CD4-positive, alpha-beta T cell (primary cell): ENCODE data around the gene BLACAT1. TPM values are rescaled to one million over a fixed set of nuclear protein-coding genes. Genes with fewer than 3 reads are reported as not detected.

Experiments
- ATAC-seq: fragments of 200-7000 bp; cut with Tn5 transposase; one replicate; pipeline ENCODE4 v1.10.0; 2022; ENCODE audit warnings: mild to moderate bottlenecking; ENCODE audit not compliant: poor library complexity
- CTCF ChIA-PET: fragments of 350-600 bp; sonication (Branson Sonifier 250); formaldehyde crosslinking; loops from one replicate; lab custom pipeline; 2021; ENCODE audit warnings: antibody characterized with exemption, inconsistent platforms; lab: Charles Lee
- POLR2A ChIA-PET: fragments of 350-600 bp; sonication (Branson Sonifier 250); formaldehyde crosslinking; loops from one replicate; lab custom pipeline; 2021; ENCODE audit warnings: antibody characterized with exemption, inconsistent platforms; lab: Charles Lee
- DNase-seq, 14 experiments: peaks; one replicate each; pipeline ENCODE4 v3.0.0-alpha.2; 2013 to 2020; ENCODE audit warnings: mixed read lengths in 2 of 14
- H3K27ac ChIP-seq, 2 donors: one replicate each; pipeline versions ENCODE4 v1.5.1 to v1.7.0; 2013; ENCODE audit warnings: low read length in 2 of 2, low read depth in 1 of 2, mild to moderate bottlenecking in 1 of 2
- H3K27me3 ChIP-seq, 2 experiments: 1 replicate in 1 of 2; 2 replicates in 1 of 2; pipeline versions ENCODE4 v1.6.1 to v1.7.0; 2013; ENCODE audit warnings: low read length in 2 of 2, control low read depth in 1 of 2, mild to moderate bottlenecking in 1 of 2, moderate library complexity in 1 of 2; ENCODE audit not compliant: insufficient read depth in 2 of 2, control insufficient read depth in 1 of 2
- H3K36me3 ChIP-seq: one replicate; pipeline ENCODE4 v1.6.1; 2013; ENCODE audit warnings: low read length, control low read depth; ENCODE audit not compliant: insufficient read depth
- H3K4me1 ChIP-seq: one replicate; pipeline ENCODE4 v1.6.1; 2013; ENCODE audit warnings: low read length, control low read depth; ENCODE audit not compliant: insufficient read depth
- H3K4me3 ChIP-seq: one replicate; pipeline ENCODE4 v1.5.1; 2013; ENCODE audit warnings: mild to moderate bottlenecking, low read length, moderate library complexity
- H3K9me3 ChIP-seq, 2 experiments: 1 replicate in 1 of 2; 2 replicates in 1 of 2; pipeline versions ENCODE4 v1.6.1 to v1.7.0; 2013; ENCODE audit warnings: low read length in 2 of 2, mild to moderate bottlenecking in 2 of 2, control low read depth in 1 of 2, moderate library complexity in 1 of 2; ENCODE audit not compliant: control insufficient read depth in 1 of 2, insufficient read depth in 1 of 2
- H3K27ac Mint-ChIP-seq: one replicate; pipeline ENCODE4 v1.8.0; 2020; ENCODE audit warnings: mixed read lengths
- H3K27me3 Mint-ChIP-seq: one replicate; pipeline ENCODE4 v1.8.0; 2021; ENCODE audit warnings: mixed read lengths
- H3K36me3 Mint-ChIP-seq: one replicate; pipeline ENCODE4 v1.8.0; 2021; ENCODE audit warnings: low read depth, mixed read lengths
- H3K4me1 Mint-ChIP-seq: one replicate; pipeline ENCODE4 v1.8.0; 2021; ENCODE audit warnings: low read depth, mixed read lengths
- H3K4me3 Mint-ChIP-seq: one replicate; pipeline ENCODE4 v1.8.0; 2020; ENCODE audit warnings: mild to moderate bottlenecking, mixed read lengths
- H3K9me3 Mint-ChIP-seq: one replicate; pipeline ENCODE4 v1.8.0; 2020; ENCODE audit warnings: mixed read lengths
- CTCF ChIP-seq: fragments of 200-600 bp; IDR thresholded peaks from one replicate; pipeline ENCODE4 v1.8.0; 2022; ENCODE audit warnings: antibody characterized with exemption, mild to moderate bottlenecking
- intact Hi-C, 2 experiments: fragments of 100-400 bp; cut with DNase I in 1 of 2; cut with micrococcal nuclease in 1 of 2; formaldehyde crosslinking; loops; one replicate each; pipeline versions ENCODE4 v1.15.1 to v1.9.0; 2023 to 2025; cut with DNase I, micrococcal nuclease
- total RNA-seq, 174 experiments: library from RNA in 2 of 174; stranded (reverse) in 2 of 174; gene quantifications; one replicate each; pipeline ENCODE4 v1.2.3 and lab custom pipeline; 2021 to 2026

Gene BLACAT1
- total RNA-seq, 2 experiments from 2014 or later: not detected

GRCh38 chr1:205475855-205476254 is 20.0 kb upstream of the BLACAT1 start:
- Histone ChIP-seq H3K27ac (no peak overlapping the region), H3K27me3 (peaks cover 9 to 22% of the 10 kb centered on the region in 2 experiments), H3K4me1 (peaks cover 18% of the 10 kb centered on the region), H3K36me3 (no peaks in the 10 kb centered on the region), H3K9me3 (peaks cover 5 to 18% of the 10 kb centered on the region in 2 experiments), H3K4me3 (no peak overlapping the region)
- ChIA-PET POLR2A (no interaction called here), CTCF (interaction anchor here (1.0 to 2.0 kb wide), 2 partner anchors 10 to 202 kb away, joined by 3 to 8 read pairs; no protein-coding TSS in a partner anchor)
- ATAC-seq: no peak
- peaks cover 10% of the 10 kb centered on the region for H3K9me3 Mint-ChIP-seq
- no peak for TF ChIP-seq CTCF
- no peak overlapping the region for H3K4me3 Mint-ChIP-seq
- H3K4me1 Mint-ChIP-seq: peaks cover 10% of the 10 kb centered on the region
- H3K27ac Mint-ChIP-seq: no peak overlapping the region
- no peaks in the 10 kb centered on the region for H3K36me3 Mint-ChIP-seq
- intact Hi-C loops: no loop called here
- no peak for DNase-seq
- H3K27me3 Mint-ChIP-seq: peaks cover 65% of the 10 kb centered on the region

GRCh38 chr1:205474571-205474970 is 18.7 kb upstream of the BLACAT1 start:
- Mint-ChIP-seq H3K36me3 (no peaks in the 10 kb centered on the region), H3K27ac (no peak overlapping the region), H3K9me3 (peaks cover 10% of the 10 kb centered on the region), H3K27me3 (peaks cover 56% of the 10 kb centered on the region), H3K4me3 (no peak overlapping the region), H3K4me1 (peaks cover under 1% of the 10 kb centered on the region)
- H3K36me3 ChIP-seq: no peaks in the 10 kb centered on the region
- CTCF ChIA-PET: no interaction called here
- H3K27me3 ChIP-seq: peaks cover 9 to 26% of the 10 kb centered on the region in 2 experiments
- TF ChIP-seq CTCF: no peak
- ATAC-seq: no peak
- POLR2A ChIA-PET: no interaction called here
- intact Hi-C loops: no loop called here
- no peak overlapping the region for H3K4me3 ChIP-seq
- H3K9me3 ChIP-seq: peaks cover 5 to 18% of the 10 kb centered on the region in 2 experiments
- no peak for DNase-seq
- no peak overlapping the region for H3K27ac ChIP-seq
- H3K4me1 ChIP-seq: peaks cover 6% of the 10 kb centered on the region

GRCh38 chr1:205473966-205474365 is 18.1 kb upstream of the BLACAT1 start:
- H3K27ac ChIP-seq: no peak overlapping the region
- ChIA-PET POLR2A (no interaction called here), CTCF (no interaction called here)
- H3K9me3 ChIP-seq: peaks cover 5 to 18% of the 10 kb centered on the region in 2 experiments
- no peak for TF ChIP-seq CTCF
- H3K36me3 Mint-ChIP-seq: no peaks in the 10 kb centered on the region
- H3K4me3 ChIP-seq: no peak overlapping the region
- no peak for ATAC-seq
- no peak overlapping the region for H3K27ac Mint-ChIP-seq
- peaks cover 1% of the 10 kb centered on the region for H3K4me1 ChIP-seq
- intact Hi-C loops: no loop called here
- peaks cover 60% of the 10 kb centered on the region for H3K27me3 Mint-ChIP-seq
- H3K27me3 ChIP-seq: peaks cover 9 to 28% of the 10 kb centered on the region in 2 experiments
- H3K4me1 Mint-ChIP-seq: no peaks in the 10 kb centered on the region
- H3K36me3 ChIP-seq: no peaks in the 10 kb centered on the region
- H3K4me3 Mint-ChIP-seq: no peak overlapping the region
- peaks cover 10% of the 10 kb centered on the region for H3K9me3 Mint-ChIP-seq
- DNase-seq: no peak
